A204.1 (cell line): ENCODE data around the gene ASL.
A peak's percentile ranks its signal among the peaks of the same experiment; 100 is the strongest.
"Not testable (repeated sequence)": the region's sequence is repeated elsewhere in the genome, so short reads cannot be mapped to it uniquely, and the experiment has no call there.

Source experiments
- FAIRE-seq: peaks from 2 replicates; lab custom pipeline; 2012; peaks lifted over from hg19 to GRCh38; lab: Jason Lieb, UNC

The ASL gene

DNA sequence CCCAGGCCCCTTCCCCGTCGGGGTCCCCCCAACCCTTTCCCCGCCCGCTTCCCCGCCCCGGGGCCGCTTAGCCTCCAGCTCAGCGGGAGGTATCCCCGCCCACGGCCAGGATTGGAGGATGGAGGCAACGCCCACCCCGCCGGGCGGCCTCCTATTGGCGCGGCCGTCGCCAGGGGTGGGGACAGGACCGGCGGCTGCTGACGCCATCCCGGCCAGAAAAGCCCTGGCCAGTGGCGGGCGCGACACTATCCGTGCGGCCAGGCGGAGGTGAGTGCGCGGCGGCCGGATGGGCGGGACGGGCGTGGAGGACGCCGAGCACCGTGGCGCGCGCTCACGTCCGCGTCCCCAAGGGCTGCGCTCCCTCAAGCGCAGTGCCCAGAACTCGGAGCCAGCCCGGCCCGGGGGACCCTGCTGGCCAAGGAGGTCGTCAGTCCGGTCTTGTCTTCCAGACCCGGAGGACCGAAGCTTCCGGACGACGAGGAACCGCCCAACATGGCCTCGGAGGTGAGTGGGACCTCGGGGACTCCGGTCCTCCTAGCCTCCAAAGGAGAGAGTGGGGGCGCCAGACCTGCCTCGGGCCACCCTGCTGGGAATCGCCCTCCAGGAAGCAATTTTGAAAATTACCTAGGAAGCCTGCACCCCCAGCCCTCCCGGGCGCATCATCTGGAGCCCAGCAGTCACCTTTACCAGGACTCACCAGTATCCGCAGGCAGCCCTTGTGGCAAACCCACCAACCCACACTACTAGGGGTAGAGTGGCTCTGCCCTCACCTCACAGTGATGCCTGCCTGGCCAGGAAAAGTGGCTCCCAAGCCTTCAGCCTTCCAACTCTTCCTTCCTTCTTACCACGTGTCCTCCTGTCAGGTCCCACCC, at the start of gene ASL:
Gene ASL (plus strand): TSS at position 230 of the 872 bp plus-strand sequence. CDS start 263 bp downstream, at position 493.
- FAIRE-seq = peak; percentile 16

DNA sequence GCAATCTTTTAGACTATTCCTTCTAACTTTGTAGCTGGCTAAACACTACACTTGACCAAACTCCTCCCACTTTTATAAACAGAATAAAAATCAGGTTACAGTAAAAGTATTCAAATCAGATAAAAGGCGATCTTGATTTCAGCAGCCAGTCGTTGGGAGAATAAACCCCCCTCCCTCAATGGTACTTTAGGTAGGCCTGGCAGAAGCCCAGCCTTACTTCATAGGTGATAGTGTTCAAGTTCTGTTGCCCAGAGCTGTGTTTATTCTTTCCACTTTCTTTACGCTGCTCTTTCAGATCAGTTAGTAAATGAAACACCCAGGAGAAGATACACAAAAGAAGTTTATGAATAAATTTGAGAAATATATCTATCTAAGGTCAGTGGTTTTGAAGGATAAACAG, 47.3 kb upstream of the ASL start:
- FAIRE-seq = not testable (repeated sequence)

DNA sequence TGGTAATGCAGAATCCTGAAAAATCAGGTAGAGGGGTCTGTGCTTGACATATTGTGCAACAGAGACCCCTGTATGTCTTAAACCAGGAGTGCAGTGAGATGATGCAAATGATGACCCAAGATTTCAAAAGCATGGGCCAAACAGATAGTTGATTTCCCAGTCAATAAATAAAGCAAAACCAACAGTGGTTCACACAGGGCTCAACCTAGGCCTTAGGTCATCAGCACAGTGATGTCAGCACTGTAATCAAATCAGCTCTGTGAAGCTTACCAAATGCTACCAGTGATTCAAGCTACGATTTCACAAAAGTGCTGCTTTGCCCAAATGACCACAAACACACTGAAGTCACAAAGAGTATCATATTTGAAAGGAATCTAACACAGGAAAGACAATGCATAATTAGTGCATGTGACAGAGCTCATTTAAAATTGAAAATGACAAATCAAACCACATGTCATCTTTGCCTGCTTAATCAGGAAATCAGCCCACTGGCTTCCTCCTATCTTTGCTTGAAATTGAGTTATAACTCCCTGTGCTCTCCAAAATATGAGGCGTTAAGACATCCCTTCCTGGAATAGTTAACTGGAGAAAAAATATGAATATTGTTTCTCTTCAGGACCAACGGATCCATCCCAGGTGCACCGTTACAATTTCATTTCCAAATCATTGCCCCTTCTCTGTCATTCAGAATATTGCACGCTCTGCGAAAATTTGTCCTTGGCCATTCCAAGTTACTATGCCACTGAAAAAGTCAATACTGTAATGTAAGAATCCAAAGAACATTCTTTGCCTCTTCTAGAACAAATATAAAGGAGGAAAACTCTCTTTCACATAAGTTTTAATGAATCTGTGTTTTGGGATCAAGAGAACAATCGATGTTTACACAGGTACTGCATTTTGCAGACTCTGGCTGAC, 41.9 kb upstream of the ASL start:
- FAIRE-seq = no peak

DNA sequence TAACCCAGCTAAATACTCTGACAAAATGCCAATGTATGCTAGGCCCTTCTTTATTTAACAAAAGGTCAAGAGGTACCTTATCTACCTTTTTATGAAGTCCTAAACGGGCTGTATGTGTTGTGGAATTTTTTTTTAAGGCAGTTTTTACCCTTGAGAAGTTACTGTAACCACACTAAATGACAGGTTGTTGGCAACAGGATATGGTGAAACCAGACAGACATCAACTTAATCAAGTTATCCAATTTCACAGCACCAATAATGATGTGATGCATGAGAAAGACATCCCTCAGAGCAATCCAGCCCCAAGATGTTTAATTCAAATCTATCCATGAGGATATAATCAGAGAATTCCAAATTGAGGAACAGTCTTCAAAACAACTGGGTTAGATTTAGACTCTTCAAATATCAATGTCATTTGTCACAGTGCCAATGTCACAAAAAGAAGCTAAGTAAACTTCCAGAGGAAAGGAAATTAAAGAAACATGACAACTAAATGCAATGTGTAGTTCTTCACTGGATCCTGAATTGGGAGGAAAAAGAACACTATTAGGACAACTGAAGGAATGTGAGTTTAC, 41.1 kb upstream of the ASL start:
- FAIRE-seq = not testable (repeated sequence)

DNA sequence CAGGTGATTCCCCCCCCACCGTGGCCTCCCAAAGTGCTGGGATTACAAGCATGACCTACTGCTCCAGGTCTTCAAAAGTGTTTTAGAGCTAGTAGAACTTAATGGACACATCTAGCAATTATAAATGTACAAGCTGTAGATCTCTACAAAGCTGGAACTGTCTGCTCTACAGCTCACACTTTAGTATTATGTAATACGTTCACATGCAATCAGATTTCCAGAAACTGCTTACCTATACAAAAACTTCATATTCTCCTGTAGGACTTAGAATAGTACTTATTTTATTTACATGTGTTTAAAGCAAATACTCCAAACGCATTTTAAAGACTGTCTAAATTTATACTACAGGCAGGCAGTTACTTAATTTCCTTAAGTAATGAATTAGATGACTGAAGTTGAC, 39.2 kb upstream of the ASL start:
- FAIRE-seq = no peak

DNA sequence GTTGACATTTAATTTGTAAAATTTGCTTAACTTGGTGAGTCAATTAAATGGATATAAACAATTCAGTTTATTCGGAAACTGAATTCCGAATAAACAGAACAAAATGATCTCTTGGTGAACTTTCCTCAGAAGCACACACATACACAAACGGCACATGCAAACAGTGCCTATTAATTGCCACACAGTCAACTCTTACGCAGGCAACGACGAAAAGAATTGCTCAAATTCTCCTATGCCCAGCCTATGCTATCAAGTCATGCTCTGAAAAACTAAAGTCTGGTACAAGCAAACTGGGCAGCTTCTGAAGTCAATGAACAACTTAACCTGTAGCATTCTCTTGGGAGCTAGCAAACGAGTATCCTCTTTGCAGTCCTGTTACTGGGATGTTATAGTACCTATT, 38.8 kb upstream of the ASL start:
- no peak for FAIRE-seq

DNA sequence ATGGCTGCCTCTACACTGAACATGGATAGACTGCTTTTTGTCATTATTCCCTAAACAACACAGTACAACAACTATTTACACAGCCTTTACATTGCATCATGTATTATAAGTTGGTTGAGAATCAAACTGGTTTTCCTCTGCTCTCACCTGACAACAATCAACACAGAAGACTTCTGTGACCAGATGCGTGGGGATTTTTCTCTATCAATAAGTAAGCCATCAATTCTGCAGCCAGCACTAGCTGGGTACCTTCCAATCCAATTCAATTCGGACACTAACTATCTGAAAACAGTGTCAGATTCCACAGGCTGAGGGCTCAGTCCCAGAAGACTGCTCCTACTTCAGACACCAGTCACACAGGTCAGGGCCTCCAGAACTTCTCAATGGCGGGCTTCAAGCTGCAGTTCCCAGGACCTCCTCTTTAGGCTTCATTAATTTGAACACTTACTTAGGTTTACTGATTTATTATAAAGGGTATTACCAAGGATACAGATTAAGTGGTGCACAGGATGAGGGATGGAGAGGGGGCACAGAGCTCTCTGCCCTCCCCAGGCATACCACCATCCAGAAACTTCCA, 36.4 kb upstream of the ASL start:
- no peak for FAIRE-seq

DNA sequence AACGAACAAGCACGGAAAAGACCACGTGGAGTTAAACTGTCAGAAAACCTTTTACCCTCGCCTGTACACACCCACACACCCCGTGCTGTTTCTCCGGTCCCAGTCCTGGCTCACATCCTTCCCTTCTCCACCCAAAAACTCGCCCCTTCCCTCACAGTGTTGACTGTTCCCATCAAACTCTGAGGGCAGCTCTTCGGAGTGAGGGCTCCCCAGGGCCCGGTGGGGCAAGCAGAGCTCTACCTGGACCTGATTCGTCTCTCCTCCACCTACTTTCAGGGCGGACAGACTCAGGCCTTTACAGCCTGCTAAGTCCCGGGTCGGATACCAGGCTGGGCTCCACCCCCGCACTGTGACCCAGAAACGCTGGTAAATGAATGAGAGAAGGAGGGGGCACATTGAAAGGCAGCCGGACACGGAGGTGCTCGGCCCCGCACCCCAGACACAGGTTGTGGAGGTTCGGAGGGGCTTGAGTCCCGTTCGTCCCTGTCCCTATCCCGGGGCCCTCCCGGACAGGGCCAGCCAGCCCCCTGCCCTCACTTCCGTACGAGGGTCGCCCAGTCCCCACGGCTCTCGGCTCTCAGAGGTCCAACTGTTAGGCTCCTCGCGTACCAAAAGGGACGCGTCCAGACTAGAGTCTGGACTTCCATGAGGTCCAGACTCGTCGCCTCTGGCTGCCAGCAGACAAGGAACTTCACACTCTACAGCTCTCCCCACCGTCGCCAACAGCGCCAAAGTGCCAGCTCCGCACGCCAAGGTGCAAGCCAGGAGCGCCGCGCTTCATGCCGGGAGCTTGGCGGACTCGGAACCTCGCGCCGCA, 31.7 kb upstream of the ASL start:
- no peak for FAIRE-seq

DNA sequence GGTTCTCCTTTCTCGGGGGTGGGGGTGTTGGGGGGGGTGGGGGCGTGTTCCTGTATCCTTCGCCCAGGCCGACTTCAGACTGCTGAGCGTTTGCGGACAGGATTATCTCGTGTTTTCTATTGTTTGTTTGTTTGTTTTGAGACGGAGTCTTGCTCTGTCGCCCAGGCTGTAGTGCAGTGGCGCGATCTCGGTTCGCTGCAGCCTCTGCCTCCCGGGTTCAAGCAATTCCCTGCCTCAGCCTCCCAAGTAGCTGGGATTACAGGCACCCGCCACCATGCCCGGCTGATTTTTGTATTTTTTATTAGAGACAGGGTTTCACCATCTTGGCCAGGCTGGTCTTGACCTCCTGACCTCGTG, 31.1 kb upstream of the ASL start:
- FAIRE-seq = not testable (repeated sequence)

DNA sequence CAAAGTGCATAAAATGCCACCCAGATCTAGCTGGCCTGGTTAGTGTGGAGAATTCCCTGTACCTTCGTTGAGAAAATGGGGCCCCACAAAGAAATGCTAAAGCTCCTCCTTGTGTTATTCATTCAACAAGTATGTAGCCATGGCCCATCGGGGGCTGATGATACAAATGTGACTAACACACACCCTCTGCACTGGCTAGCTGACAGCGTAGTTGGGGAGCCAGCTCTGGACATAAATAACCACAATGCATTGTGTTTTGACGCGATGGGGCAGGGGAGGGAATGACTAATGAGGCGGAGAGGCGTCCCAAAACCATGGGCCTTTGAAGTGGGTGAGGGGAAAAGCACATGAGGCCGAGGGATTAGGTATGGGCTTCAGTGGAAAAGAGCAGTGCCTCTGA, 28.2 kb upstream of the ASL start:
- FAIRE-seq = no peak

DNA sequence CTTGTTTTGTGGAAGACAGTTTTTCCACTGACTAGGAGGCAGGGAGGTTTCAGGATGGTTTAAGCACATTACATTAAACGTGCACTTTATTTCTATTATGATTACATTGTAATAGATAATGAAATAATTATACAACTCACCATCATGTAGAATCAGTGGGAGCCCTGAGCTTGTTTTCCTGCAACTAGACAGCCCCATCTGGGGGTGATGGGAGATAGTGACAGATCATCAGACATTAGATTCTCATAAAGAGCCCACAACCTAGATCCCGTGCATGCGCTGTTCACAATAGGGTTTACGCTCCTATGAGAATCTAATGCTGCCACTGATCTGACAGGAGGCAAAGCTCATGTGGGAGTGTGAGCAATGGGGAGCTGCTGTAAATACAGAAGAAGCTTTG, 25.7 kb upstream of the ASL start:
- not testable (repeated sequence) for FAIRE-seq

DNA sequence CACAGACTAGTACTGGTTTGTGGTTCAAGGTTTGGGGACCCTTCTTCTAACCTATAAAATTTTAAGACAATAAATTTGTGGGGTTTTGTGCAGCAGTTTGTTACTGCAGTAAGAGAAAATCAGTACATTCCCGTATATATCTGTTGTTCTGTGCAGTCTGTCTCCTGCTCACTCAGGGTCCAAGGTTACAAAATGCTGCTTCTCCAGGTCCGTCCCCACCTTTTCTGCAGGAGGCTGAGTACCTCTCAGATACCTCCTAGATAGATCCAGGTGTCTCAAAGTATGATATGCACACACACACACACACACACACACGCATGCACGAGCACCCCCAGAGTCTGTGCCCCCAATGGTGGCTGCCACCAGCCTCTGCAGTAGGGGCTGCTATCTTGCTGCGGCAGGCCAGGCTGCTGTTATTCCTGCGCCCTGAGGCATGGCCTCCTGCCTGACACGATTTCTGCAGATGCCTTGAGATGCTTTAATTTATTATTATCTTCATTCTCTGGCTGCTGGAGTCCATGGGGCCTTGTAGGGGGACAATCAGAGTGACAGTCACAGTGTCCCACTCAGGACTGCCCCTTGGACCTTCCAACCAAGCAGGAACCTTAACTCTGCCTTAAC, 25.2 kb upstream of the ASL start:
- no peak for FAIRE-seq

DNA sequence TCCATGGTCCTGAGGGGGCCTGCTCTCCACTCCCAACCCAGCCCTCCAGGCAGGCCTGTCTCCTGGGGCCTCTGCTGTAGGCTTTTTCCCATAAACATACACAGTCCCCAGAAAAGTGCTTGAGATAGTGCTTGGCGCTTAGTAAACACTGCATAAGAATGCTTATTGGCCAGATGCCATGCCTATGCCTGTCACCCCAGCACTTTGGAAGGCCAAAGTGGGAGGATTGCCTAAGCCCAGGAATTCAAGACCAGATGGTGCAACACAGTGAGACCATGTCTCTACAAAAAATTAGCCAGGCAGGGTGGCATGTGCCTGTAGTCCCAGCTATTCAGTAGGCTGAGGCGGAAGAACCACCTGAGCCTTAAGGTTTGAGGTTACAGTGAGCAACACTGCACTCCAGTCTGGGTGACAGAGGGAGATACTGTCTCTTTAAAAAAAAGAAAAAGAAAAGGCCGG, 24.6 kb upstream of the ASL start:
- no peak for FAIRE-seq

DNA sequence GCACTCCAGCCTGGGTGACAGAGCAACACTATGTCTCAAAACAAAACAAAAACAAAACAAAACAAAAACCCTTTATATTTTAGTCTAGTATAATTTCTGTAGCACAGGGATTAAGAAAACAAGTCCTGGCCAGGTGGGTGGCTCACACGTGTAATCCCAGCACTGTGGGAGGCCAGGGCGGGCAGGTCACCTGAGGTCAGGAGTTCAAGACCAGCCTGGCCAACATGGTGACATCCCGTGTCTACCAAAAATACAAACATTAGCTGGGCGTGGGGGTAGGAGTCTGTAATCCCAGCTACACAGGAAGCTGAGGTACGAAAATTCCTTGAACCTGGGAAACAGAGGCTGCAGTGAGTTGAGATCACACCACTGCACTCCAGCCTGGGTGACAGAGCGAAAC, 23.2 kb upstream of the ASL start:
- no peak for FAIRE-seq

DNA sequence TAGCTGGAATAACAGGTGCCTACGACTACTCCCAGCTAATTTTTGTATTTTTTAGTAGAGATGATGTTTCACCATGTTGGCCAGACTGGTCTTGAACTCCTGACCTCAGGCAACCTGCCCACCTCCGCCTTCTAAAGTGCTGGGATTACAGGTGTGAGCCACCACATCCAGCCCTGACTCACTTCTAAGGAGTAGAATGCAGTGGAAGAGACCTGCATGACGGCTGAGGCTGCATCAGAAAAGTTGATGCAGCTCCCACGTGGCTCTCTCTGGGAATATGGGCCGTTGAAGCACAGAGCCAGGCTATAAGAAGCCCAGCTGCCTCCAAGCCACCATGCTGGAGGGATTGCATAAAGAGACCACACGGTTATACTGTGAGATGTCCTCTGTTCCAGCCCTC, 21.6 kb upstream of the ASL start:
- FAIRE-seq = no peak

DNA sequence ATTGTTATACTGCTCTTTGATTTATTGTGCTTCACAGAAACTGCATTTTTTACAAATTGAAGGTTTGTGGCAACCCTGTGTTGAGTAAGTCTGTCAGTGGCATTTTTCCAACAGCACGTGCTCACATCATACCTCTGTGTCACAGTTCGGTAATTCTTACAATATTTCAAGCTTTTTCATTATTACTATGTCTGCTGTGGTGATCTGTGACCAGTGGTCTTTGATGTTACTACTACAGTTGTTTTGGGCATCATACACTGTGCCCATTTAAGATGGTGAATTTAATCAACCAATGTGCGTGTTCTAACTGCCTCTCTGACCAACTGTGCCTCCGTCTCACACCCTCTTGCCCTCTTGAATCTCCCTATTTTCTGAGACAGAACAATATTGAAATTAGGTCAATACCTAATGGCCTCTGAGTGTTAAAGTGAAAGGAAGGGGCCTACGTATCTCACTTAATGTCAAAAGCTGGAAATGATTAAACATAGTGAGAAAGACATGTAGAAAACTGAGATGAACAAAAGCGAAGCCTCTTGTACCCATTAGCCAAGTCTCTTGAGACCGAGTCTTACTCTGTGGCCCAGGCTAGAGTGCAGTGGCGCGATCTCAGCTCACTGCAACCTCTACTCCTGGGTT, 20.2 kb upstream of the ASL start:
- FAIRE-seq = no peak

DNA sequence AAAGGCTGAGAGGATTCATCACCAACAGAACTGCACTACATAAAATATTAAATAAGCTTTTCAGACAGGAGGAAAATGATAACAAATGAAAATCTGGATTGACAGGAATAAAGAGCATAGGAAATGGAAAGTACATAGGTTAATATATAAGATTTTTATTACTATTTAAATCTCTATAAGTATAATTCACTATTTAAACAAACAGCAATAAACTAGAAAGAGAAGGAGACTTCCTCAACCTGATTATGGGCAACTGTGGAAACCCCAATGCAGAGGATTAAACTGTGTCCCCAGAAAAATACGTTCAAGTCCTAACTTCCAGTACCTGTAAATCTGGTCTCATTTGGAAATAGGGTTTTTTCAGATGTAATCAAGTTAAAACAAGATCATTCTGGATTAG, 14.8 kb upstream of the ASL start:
- FAIRE-seq = no peak

DNA sequence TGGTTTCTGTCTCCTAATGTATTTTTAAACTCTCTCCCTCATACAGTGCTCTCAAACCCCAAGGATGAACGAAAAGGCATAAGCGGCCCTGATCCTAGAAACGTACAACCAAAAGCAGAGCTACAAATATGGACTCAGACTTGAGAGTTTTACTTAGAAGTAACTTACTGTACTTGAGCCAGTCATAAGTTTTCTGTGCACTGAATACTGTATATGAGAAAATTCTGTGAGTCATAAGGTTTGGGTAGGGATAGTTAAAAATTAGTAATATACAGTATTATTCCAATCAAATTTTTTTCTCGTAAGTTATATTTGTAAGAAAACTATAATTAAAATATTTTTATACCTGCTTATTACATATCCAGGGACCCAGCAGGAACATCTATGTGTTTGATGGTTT, 5.9 kb upstream of the ASL start:
- FAIRE-seq = no peak

DNA sequence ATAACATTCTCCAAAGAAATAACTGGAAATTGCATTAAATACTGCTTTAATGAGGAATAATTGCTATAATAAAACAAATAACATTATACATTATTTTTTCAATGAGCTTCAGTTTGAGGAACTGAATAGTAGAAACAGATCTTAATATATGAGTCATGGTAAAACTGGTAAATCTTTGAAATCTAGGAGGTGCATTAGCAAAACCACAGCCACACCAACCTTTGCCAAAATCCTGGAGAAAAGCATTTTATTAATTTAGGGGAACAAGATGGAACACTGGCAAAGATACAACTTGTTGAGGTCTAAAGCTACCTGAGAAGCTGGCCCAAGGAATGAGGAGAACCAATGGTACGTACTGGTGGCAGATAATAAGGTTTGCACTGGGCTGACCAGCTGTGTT, 5.4 kb upstream of the ASL start:
- no peak for FAIRE-seq

DNA sequence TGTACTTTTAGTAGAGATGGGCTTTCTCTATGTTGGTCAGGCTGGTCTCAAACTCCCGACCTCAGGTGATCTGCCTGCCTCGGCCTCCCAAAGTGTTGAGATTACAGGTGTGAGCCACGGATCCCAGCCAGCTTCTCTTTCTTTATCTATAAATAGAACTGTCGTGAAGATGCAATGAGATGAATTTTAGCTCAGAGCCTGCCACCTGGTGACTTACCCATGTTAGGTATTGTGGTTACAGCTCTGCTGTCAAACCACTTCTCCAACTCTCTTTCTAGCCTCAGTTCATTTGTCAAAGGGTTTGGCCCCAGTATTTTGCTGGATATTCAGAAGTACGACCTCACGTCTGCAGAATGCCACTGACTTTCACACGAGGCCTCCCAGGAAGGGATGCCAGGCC, 3.4 kb upstream of the ASL start:
- not testable (repeated sequence) for FAIRE-seq
